GM12875 (cell line): ENCODE data around the gene ACE.

Experiments used
- H3K4me3 ChIP-seq: one replicate; pipeline ENCODE4 v1.5.1; 2011; ENCODE audit warnings: low read depth, low read length, control low read depth
- TF ChIP-seq, protein P1 (sequence below): IDR thresholded peaks from 2 replicates; pipeline ENCODE4 v1.5.1; 2011; ENCODE audit warnings: low read depth, mild to moderate bottlenecking, control low read depth, inconsistent platforms, low read length, moderate library complexity, borderline replicate concordance; ENCODE audit not compliant: insufficient read depth

ACE gene

DNA sequence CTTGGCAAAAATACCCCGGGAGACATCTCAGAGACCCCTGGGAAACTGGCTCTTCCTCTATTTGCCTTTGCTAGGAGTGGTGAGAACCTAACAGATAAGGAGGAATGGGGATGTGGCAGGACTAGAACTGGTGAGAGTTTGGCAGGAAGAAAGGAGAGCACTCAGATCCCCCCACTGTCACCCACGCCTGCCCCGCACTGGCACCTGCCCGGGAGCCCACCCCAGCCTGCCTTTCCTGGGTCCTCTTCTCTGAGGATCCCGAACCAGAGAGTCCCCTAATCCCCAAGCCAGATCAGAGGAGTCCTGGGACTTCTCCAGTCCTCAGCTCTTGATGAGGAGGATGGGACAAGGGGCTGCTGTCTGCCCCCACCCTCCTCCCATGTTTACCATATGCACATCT is 50.0 kb downstream of the ACE start:
- TF ChIP-seq, protein P1, sequence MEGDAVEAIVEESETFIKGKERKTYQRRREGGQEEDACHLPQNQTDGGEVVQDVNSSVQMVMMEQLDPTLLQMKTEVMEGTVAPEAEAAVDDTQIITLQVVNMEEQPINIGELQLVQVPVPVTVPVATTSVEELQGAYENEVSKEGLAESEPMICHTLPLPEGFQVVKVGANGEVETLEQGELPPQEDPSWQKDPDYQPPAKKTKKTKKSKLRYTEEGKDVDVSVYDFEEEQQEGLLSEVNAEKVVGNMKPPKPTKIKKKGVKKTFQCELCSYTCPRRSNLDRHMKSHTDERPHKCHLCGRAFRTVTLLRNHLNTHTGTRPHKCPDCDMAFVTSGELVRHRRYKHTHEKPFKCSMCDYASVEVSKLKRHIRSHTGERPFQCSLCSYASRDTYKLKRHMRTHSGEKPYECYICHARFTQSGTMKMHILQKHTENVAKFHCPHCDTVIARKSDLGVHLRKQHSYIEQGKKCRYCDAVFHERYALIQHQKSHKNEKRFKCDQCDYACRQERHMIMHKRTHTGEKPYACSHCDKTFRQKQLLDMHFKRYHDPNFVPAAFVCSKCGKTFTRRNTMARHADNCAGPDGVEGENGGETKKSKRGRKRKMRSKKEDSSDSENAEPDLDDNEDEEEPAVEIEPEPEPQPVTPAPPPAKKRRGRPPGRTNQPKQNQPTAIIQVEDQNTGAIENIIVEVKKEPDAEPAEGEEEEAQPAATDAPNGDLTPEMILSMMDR = no peak
- no peak overlapping the region for H3K4me3 ChIP-seq

DNA sequence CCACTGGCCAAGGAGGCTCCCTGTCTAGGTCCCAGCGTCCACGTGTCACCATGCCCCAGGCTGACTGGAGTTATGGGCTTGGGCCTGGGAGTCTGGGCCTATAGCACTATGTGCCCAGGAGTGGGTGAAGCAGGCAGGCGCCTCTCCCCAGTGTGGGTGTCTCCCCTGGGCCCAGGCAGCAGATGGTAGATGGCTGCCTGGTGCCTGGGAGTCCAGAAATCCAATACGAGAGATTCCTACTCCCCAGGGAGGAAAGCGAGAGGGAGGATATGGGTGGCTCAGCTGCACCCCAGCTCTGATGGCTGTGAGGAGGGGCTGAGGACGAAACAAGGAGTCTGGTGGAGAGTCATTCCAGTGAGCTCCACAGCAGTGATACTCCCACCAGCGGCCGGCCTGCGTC is 51.3 kb downstream of the ACE start:
- no peak overlapping the region for H3K4me3 ChIP-seq
- TF ChIP-seq, protein P1 = no peak

GRCh38 chr17:63529711-63530556 is 53.1 kb downstream of the ACE start:
- no peak overlapping the region for H3K4me3 ChIP-seq
- TF ChIP-seq, protein P1 = no peak

GRCh38 chr17:63530557-63531021 is 53.7 kb downstream of the ACE start:
- no peak overlapping the region for H3K4me3 ChIP-seq
- TF ChIP-seq, protein P1 = no peak

DNA sequence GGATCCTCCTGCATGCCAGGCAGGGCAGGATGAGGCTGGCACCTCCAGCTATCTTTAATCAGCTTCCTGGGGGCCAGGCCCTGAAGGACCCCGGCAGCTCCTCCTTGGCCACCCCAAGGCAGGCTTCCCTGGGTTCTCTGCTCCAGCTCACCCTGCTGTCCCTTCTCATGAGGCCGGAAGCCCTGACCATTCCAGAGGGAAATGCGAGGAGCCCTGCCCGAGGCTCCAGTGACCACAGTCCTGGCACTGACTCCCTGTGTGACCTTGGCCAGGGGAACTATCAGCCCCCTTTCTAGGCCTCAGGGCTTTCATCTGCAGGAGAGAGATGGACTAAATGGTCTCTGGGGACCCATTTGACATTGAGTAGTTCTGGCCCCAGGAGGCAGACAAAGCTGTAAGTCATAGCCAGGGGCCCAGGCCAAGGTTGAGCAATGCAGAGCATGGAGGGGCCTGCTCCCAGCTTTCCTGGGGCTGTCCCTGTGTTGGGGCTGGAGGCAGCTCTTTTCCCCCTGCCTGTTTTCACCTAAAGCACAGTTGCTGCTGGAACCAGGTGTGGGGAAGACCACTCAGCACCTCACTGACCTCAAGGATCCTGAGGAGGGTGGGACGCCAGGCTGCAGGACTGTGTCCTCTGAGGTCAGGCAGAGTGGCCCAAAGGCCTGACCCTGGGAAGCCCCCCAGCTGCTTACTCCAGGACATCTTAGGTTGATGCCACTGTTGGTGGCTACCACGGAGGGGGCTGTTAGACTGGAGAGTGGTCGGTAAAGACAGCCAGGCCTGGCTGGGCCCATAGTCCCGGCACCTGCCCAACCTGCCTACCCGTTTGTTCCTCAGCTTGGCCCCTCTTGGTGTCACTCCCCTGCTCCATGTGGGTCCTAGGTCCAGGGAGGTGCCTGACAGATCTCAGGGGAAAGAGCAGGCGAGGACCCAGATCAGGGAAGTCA is 54.4 kb downstream of the ACE start:
- H3K4me3 ChIP-seq = no peak overlapping the region

DNA sequence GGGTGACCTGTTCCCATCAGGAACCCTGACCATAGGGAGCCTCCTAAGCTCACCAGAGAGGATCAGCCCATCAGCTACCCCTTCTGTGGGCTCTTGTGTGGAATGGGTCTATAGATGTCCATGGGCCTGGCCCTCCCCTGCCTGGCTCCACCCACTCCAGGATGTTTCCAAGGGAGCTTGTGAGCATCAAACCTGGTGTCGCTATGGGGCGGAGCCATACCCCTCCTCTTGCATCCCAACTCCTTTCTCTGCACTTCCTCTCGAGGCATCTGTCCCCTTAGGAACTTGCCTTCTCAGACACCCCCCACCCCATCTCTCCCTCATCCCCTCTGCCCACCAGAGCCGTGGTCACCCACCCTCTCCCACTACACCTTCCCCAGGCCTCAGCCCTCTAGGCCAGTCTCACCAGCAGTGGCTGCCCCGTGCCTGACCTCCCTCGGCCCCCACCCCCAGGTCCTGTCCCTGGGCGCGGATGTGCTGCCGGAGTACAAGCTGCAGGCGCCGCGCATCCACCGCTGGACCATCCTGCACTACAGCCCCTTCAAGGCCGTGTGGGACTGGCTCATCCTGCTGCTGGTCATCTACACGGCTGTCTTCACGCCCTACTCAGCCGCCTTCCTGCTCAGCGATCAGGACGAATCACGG is 56.7 kb downstream of the ACE start:
- H3K4me3 ChIP-seq = no peak overlapping the region
- TF ChIP-seq, protein P1 = no peak

More for the DNA sequence above, 54.4 kb downstream of the ACE start:
- TF ChIP-seq, protein P1 = no peak
